ENCODE results near the gene MPL.

The MPL gene

GRCh38 chr1:43306688-43307457, 30.7 kb upstream of the MPL start:
- DNase-seq, result no peak

DNA sequence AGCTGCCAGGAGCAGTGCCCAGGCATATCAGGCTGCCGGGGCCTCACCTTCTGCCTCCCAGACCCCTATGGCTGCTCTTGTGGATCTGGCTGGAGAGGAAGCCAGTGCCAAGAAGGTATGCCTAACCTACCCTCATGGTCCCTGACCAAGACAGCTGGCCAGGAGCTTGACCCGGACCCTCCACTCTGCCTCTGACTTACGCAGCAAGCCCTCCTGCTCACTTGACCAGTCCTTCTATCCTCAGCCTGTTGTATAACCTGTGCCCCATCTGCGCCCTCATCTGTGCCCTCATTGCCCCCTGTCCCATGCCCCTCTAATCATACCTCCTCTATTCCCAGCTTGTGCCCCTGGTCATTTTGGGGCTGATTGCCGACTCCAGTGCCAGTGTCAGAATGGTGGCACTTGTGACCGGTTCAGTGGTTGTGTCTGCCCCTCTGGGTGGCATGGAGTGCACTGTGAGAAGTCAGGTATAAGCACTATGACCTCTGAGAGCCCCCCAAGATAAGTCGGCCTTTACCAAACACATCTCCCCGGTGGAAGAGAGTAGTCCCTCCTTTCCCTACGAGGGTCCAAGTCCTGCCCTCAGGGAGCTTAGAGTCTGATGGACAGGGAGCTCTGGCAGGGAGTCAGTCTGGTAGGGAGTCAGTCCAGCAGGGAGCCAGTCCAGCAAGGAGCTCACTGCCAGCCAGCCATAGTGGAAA, 30.0 kb upstream of the MPL start:
- DNase-seq, result no peak

DNA sequence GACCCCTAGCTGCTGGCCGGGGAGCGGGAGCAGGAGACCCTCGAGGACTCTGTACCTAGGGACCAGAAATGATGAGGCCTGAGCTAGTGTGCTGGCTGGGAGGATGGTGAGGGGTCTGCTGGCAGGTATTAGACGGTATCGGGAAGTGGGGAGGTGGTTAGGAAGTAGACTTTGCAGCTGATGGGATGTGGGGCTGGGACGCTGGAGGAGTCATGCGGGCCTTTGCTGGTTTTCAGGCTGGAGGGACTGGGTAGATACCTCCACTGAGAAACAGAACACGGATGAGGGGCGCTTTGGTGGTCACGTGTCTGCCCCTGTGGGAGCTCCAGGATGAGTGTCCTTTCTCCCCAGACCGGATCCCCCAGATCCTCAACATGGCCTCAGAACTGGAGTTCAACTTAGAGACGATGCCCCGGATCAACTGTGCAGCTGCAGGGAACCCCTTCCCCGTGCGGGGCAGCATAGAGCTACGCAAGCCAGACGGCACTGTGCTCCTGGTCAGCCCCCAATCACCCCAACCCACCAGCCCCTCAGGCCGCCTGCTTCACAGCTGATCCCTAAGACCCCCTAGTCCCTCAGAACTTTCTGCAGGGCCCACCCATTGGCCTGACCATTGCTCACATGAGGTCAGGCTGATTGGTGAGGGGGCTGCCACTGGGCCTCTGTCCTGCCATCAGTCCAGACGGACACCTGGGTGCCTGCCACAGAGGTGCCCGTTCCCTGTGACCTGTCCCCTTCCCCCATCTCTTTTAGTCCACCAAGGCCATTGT, 28.8 kb upstream of the MPL start:
- DNase-seq, result no peak

DNA sequence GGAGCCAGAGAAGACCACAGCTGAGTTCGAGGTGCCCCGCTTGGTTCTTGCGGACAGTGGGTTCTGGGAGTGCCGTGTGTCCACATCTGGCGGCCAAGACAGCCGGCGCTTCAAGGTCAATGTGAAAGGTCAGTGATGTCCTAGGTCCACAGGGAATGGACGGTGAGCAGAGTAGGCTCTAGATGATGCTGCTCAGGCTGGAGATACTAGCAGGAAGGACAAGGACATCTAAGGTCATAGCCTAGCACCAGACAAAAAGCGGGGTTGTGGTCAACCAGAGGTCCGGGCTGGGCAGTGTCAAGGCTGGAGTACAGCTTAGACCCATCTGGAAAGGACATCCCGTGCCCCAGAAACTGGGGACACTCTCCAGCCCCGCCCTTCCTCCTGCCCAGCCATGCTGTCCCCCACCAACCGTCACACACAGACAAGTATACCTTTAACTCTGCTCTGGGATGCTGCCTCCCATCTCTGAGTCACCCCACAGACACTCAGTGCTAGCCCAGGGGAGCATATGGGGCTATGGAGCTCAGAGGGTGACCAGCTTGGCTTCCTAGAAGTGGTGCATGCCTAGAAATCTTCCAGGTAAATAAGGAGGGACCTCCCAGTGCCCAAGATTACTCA, 28.1 kb upstream of the MPL start:
- no peak for DNase-seq

GRCh38 chr1:43311521-43311920, 26.1 kb upstream of the MPL start:
- no peak for DNase-seq

- no peak for DNase-seq
Measured at GRCh38 chr1:43312212-43312623, 25.4 kb upstream of the MPL start.

- DNase-seq, result no peak
Measured at GRCh38 chr1:43312663-43313515, 24.7 kb upstream of the MPL start.

DNA sequence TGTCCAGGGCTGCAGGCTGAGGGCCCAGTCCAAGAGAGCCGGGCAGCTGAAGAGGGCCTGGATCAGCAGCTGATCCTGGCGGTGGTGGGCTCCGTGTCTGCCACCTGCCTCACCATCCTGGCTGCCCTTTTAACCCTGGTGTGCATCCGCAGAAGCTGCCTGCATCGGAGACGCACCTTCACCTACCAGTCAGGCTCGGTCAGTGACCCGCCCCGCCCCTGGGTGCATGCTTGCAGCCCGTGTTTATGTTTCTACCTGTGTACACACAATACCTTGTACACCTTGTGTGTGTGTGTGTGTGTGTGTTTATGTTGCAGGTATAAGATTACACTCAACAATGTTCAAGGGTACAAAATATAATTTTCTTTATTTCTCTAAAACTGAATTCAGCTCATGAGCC, 23.8 kb upstream of the MPL start:
- no peak for DNase-seq

DNA sequence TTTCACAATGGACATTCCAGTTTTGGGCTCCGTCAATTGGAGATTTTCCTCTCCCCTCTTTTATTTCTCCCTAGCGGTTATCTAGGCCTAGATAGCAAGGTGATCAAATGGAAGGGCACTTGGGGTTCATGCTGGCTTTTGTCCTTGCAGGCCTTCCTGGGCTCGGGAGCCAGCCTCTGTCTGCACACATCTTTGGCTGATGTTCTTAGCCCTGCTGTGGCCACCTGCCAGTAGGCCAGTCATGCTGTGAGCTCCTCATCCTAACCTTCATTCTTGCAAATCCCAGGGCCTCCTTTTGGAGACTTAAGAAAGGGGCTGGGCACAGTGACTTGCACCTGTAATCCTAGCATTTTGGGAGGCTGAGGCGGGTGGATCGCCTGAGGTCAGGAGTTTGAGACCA, 23.4 kb upstream of the MPL start:
- DNase-seq, result no peak

DNA sequence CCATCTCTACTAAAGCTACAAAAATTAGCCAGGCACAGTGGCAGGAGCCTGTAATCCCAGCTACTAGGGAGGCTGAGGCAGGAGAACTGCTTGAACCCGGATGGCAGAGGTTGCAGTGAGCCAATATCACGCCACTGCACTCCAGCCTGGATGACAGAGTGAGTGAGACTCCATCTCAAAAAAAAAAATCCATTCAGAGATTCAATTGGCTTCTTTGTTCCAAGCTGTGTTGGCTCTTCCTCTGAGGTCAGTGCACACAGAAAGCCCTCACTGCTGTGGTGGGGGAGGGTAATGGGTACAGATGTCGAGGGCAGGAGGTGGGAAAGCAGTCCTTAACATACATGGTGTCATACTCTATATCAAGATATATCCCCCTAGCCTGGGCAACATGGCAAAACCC, 22.1 kb upstream of the MPL start:
- DNase-seq, result no peak

- DNase-seq, result no peak
Measured at GRCh38 chr1:43315963-43316737, 21.5 kb upstream of the MPL start.

- DNase-seq, result no peak
Measured at GRCh38 chr1:43316738-43317520, 20.7 kb upstream of the MPL start.

DNA sequence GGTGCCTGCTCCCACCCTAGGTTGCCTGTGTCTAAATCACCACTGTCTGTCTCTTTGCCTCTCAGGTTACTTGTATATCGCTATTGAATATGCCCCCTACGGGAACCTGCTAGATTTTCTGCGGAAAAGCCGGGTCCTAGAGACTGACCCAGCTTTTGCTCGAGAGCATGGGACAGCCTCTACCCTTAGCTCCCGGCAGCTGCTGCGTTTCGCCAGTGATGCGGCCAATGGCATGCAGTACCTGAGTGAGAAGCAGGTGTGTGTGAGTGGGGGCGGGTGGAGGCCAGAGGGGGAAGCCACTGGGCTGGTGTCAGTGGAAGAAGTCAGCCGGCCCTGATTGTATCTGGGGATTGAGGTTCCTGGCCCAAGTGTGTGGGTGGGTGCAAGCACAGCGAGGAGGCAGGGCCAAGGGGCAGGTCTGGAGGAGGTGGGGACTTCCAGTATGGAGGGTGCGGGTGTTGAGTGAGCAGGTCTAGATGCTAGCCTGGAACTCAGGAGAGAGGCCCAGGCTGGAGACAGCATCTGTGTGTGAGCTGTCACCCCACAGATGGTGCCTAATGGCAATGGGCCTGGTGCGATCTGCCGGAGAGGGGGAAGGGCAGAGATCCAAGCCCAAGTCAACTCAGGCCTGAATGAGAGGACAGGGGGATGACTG, 19.7 kb upstream of the MPL start:
- DNase-seq, result no peak

DNA sequence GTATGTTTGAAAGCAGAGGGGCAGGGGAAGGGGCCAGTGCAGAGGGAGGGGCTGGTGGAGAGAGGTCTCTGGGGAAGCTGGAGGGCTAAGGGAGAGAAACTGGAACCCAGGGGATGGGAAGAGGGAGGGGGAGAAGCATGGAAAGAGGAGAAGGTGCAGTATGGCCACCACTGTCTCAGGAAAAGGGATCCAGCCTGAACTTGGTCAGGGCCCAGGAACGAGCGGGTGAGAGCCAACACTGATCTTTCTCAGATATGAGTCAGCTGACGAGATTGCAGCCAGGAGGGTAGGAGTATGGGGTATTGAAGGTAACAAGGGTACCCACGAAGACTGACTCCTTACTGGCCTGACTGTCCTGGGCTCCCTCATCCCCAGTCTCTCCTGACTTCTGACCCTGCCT, 18.8 kb upstream of the MPL start:
- no peak for DNase-seq

- no peak for DNase-seq
Measured at GRCh38 chr1:43319288-43319687, 18.3 kb upstream of the MPL start.

DNA sequence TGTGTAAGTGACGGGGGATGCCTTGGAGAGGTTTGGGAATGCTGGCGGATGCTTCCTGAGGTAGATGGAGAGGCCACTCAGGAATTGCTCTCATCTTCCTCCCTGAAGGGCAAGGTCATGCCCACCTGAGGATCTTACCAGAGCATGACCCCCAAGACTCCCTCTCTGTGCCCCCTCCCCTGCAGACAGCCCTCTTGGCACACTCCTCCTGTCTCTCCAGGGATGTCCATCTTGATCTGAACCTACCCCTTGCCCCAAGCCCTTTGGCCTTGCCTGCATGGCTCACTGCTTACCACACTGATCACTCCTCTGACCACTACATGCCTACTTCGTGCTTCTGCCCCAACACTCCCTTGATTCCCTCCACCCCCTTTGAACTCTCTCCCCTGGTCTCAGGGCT, 17.9 kb upstream of the MPL start:
- no peak for DNase-seq

- no peak for DNase-seq
Measured at GRCh38 chr1:43321331-43321891, 16.2 kb upstream of the MPL start.

- no peak for DNase-seq
Measured at GRCh38 chr1:43322506-43322905, 15.1 kb upstream of the MPL start.

GRCh38 chr1:43324810-43325209, 12.8 kb upstream of the MPL start:
- DNase-seq, result no peak

GRCh38 chr1:43325381-43325780, 12.2 kb upstream of the MPL start:
- no peak for DNase-seq
